GM12875 (cell line): Measurements from ENCODE around the gene WWOX.

Experiments
- H3K4me3 ChIP-seq: one replicate; pipeline ENCODE4 v1.5.1; 2011; ENCODE audit warnings: low read depth, low read length, control low read depth
- TF ChIP-seq, protein P1 (sequence below): IDR thresholded peaks from 2 replicates; pipeline ENCODE4 v1.5.1; 2011; ENCODE audit warnings: low read depth, mild to moderate bottlenecking, control low read depth, inconsistent platforms, low read length, moderate library complexity, borderline replicate concordance; ENCODE audit not compliant: insufficient read depth

WWOX gene

DNA sequence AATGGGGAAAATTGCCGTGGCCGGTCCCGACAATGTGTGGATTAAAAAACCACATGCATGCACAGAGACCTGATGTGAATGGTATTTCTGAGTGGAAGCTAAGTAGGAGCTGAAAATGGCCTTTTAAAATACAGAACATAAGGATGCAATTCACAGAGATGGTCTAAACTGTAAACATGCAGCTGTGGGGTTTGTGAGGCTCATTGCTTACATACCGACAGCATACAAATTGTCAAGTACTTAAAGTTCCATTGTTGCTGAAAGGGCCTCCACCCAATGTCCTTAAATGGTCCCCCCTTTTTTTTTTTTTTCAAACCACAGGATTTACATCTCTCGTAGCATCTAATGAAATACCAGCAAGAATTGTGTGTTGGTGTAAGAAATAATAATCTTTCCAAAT, 977.9 kb downstream of the WWOX start:
- TF ChIP-seq, protein P1, sequence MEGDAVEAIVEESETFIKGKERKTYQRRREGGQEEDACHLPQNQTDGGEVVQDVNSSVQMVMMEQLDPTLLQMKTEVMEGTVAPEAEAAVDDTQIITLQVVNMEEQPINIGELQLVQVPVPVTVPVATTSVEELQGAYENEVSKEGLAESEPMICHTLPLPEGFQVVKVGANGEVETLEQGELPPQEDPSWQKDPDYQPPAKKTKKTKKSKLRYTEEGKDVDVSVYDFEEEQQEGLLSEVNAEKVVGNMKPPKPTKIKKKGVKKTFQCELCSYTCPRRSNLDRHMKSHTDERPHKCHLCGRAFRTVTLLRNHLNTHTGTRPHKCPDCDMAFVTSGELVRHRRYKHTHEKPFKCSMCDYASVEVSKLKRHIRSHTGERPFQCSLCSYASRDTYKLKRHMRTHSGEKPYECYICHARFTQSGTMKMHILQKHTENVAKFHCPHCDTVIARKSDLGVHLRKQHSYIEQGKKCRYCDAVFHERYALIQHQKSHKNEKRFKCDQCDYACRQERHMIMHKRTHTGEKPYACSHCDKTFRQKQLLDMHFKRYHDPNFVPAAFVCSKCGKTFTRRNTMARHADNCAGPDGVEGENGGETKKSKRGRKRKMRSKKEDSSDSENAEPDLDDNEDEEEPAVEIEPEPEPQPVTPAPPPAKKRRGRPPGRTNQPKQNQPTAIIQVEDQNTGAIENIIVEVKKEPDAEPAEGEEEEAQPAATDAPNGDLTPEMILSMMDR, result no peak
- H3K4me3 ChIP-seq, result no peak overlapping the region

DNA sequence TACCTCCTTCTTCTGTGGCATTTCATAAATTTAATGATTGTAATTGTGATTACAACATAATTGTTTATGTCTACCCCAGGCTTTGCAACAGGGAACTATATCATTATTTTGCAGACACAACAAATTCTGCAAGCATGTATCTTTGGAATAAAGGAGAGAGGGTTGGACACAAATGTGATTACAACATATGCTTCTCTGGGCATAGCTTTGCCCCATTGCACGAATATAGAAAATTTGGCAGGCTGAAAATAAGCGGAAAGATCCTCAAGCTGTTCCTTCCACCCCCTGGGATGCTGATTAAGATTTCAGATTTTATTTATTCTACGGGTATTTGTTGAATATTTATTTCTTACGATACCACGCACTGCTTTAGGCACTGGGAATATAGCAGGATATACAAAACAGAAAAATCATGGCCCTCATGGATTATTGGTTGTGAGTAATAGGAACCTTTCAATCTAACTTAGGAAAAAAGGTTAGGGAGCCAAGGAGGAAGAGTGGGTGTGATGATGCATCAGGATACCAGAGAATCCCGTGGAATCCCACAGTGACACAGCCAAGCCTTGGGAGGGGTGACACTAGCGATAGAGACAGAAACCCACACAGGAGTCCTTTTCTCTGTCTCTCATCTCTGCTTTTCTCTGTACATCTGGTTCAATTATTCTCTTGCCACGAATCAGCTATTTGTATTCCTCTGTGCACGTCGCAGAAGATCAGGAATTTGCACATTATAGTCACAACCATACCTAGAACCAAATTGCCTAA, 980.4 kb downstream of the WWOX start:
- TF ChIP-seq, protein P1, result no peak

DNA sequence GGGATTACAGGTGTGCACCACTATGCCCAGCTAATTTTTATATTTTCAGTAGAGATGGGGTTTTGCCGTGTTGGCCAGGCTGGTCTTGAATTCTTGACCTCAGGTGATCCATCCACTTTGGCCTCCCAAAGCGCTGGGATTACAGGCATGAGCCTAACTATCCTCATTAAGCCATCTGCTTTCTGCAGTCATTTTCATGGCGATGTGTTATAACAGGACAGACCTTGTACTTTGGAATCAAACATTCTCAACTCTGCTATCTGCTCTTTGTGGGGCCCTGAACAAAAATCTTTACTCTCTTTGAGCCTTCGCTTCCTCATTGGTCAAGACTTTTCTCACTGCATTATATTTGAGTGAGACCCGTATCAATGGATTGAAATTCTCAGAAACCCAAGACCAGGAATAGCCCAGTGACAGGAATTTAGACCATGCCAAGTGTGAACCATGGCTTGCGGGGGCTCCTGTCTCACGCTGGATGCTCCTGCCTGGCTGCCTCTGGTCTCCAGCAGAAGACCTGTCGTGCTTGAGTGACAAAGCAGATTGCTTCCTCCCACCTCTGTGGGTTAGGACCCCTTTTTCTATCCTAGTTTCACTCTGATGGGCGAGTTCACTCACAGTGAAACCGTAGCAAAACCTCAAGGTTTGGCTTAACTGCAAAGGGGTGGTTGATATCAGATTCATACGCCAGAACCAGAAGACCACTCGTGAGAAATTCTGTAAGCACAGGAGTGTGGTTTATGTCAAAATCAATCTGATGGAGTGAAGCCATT, 982.0 kb downstream of the WWOX start:
- H3K4me3 ChIP-seq, result no peak overlapping the region
- TF ChIP-seq, protein P1, result no peak

More for the DNA sequence above, 980.4 kb downstream of the WWOX start:
- no peak overlapping the region for H3K4me3 ChIP-seq

DNA sequence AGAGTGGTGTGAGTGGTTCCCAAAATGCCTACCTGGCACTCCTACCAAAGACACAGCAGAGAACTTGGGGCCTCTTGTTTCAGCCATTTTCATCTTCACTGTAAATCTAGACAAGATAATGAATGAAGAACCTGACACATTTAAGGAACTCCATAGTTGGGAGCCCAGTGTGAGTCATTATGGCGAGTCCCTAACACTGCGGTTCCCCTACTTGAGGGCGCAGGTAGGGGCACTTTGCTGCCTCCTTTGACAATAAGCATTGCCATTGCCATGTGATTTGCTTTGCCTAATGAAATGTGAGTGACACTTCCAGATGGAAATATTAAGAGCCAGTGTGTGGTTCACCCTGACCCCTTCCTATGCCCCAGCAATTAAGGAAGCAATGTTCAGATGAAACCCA, 983.5 kb downstream of the WWOX start:
- H3K4me3 ChIP-seq, result no peak overlapping the region
- TF ChIP-seq, protein P1, result no peak

DNA sequence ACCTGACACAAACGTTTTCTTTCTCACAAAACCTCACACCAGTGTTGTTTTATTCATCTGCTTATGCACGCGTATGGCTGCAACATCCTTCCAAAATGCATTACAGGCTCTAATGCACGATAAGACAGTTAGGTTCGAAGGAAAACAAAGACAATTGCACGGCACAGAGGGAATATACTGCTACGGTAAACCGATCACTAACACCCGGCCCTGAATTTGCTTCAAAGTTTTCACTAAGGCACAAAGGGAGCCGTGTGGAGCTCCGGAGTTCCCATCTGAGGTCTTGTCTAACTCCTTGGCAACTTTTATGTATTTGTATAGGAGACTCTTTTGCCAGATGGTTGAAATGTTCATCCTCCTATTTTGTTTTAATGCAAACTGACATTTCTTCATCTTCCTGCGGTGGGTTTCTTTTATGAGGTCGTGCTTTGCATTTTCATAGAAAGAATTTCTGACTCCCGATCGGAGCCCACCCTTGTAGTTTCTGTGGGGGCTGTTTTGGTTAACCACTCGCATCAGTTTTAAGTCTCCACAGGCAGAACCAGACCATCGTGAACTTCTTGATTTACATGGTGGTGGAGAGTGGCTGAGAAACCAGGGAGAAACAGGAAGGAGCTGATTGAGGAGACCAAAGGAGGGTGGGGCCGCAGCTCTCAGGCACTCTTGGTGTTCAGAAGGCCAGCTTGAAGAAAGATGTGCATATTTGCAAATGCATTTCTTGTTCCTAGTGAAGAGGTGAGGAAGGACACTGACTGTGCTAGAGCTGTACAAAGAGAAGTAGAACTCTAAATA, 984.2 kb downstream of the WWOX start:
- H3K4me3 ChIP-seq, result no peak overlapping the region
- TF ChIP-seq, protein P1, result no peak

DNA sequence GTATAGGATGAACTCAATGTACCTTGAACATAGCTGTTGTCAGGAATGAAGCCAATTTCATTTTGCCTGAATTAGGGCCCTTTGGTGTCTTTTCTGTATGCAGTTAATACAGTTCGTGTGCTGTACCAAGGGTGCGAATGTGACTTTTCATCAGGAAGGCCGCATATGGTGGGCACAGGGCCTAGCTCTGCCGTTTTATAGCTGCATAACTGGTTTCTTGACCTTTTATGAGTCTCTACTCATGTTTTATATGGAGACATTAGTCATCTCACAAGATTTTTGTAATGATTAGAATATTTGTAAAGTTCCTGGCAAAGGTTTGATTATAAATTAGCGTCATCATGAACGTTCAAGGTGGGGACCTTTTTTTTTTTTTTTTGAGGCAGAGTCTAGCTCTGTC, 989.5 kb downstream of the WWOX start:
- H3K4me3 ChIP-seq, result no peak overlapping the region
- TF ChIP-seq, protein P1, result no peak
